Prostate gland (tissue), 2 donors: ENCODE results near the gene NFU1. TPM values are rescaled to one million over a fixed set of nuclear protein-coding genes. Genes with fewer than 3 reads are reported as not detected.
A peak's percentile ranks its signal among the peaks of the same experiment; 100 is the strongest.

ENCODE experiments used
- DNase-seq: peaks from one replicate; pipeline ENCODE4 v3.0.0-alpha.2; 2019; ENCODE audit warnings: low spot score
- H3K27ac ChIP-seq, 2 donors: fragments of 200-600 bp; sonication (generic); 2 replicates each; pipeline ENCODE4 v1.5.1; 2017 to 2019
- H3K27me3 ChIP-seq: fragments of 200-600 bp; sonication (generic); replicated peaks from 2 replicates; pipeline ENCODE4 v1.5.1; 2019; ENCODE audit not compliant: insufficient read depth
- H3K36me3 ChIP-seq, 2 donors: fragments of 200-600 bp; sonication (generic); 1 replicate in 1 of 2; 2 replicates in 1 of 2; pipeline versions ENCODE4 v1.5.1 to v1.8.1; 2017 to 2019
- H3K4me1 ChIP-seq: fragments of 200-600 bp; sonication (generic); replicated peaks from 2 replicates; pipeline ENCODE4 v1.5.1; 2019
- H3K4me3 ChIP-seq, 2 donors: fragments of 200-600 bp; sonication (generic); 2 replicates each; pipeline ENCODE4 v1.5.1; 2017 to 2019
- H3K9me3 ChIP-seq: fragments of 200-600 bp; sonication (generic); 2 replicates; pipeline ENCODE4 v1.5.1; 2017
- CTCF ChIP-seq, 4 experiments: fragments of 200-600 bp in 2 of 4; fragments of 450-650 bp in 2 of 4; sonication (generic) in 2 of 4; IDR thresholded peaks; 1 replicate in 3 of 4; 2 replicates in 1 of 4; pipeline ENCODE4 v1.5.1; 2016 to 2019; ENCODE audit warnings: antibody characterized with exemption in 4 of 4, mild to moderate bottlenecking in 2 of 4, moderate library complexity in 2 of 4
- POLR2A ChIP-seq: fragments of 450-650 bp; IDR thresholded peaks from one replicate; pipeline ENCODE4 v1.6.1; 2016; ENCODE audit warnings: antibody characterized with exemption, mild to moderate bottlenecking
- POLR2AphosphoS5 ChIP-seq: sonication (generic); formaldehyde crosslinking; IDR thresholded peaks from one replicate; pipeline ENCODE4 v1.6.1; 2017; ENCODE audit warnings: antibody characterized with exemption
- WGBS: methylation state at CpG from one replicate; pipeline ENCODE4 v1.1.5; 2018; 5-methylcytosine and 5-hydroxymethylcytosine counted together
- intact Hi-C: fragments of 100-400 bp; cut with DNase I; formaldehyde crosslinking; loops from one replicate; pipeline ENCODE4 v1.14.2; 2022
- total RNA-seq, 2 donors: library from RNA; depleted of rRNA; stranded (reverse); fragments of >200 nt; gene quantifications; one replicate each; pipeline ENCODE4 v1.1.0, GENCODE V29; 2016

Gene NFU1
- total RNA-seq, 2 donors from 2014 or later, result 33.4 to 42.0 TPM

GRCh38 chr2:69438580-69438979, 1.3 kb upstream of the NFU1 start:
- 96% methylated on average over 6 of the region's 6 CpGs for WGBS
- intact Hi-C loops, result loop anchor here (5.0 kb wide), 1 partner anchor 51 kb away; the partner anchor contains the start of gene GFPT1

GRCh38 chr2:69437751-69438154, 518 bp upstream of the NFU1 start:
- Histone ChIP-seq H3K36me3 (no peaks in the 10 kb centered on the region), H3K27ac (peak overlapping the region; percentile 96 to 98), H3K9me3 (no peaks in the 10 kb centered on the region), H3K27me3 (no peaks in the 10 kb centered on the region), H3K4me3 (peak overlapping the region; percentile 65 to 78), H3K4me1 (no peaks in the 10 kb centered on the region)
- intact Hi-C loops, result loop anchor here (2.0 to 5.0 kb wide), 3 partner anchors 50 to 425 kb away; partner anchors contain the start of genes AAK1, ANTXR1 and GFPT1
- WGBS, result 32% methylated on average over 7 of the region's 7 CpGs
- DNase-seq, result peak; percentile 60
- TF ChIP-seq POLR2A (no peak), POLR2AphosphoS5 (no peak), CTCF (IDR thresholded peaks at IDR 0.05) (no peak)

More at GRCh38 chr2:69438580-69438979, 1.3 kb upstream of the NFU1 start:
- Histone ChIP-seq H3K4me3 (no peak overlapping the region), H3K27me3 (no peaks in the 10 kb centered on the region), H3K27ac (peak overlapping the region; percentile 96 to 98), H3K9me3 (no peaks in the 10 kb centered on the region), H3K4me1 (no peaks in the 10 kb centered on the region), H3K36me3 (no peaks in the 10 kb centered on the region)
- DNase-seq, result no peak
- no peak for TF ChIP-seq CTCF (IDR thresholded peaks at IDR 0.05)
- no peak for TF ChIP-seq POLR2A
- no peak for TF ChIP-seq POLR2AphosphoS5

- peak; percentile 8 for DNase-seq
- Histone ChIP-seq H3K4me3 (peak overlapping the region; percentile 65 to 78), H3K27ac (peak overlapping the region; percentile 96 to 98), H3K4me1 (no peaks in the 10 kb centered on the region), H3K36me3 (no peaks in the 10 kb centered on the region), H3K9me3 (no peaks in the 10 kb centered on the region), H3K27me3 (no peaks in the 10 kb centered on the region)
- TF ChIP-seq CTCF (IDR thresholded peaks at IDR 0.05) (peak in 1 of 4 experiments; percentile 9), POLR2A (no peak), POLR2AphosphoS5 (no peak)
- intact Hi-C loops, result loop anchor here (2.0 to 5.0 kb wide), 3 partner anchors 49 to 424 kb away; partner anchors contain the start of genes AAK1, ANTXR1 and GFPT1
- WGBS, result 4% methylated on average over 5 of the region's 5 CpGs
These were observed 668 bp downstream of the NFU1 start for GRCh38 chr2:69436596-69436937.

GRCh38 chr2:69434753-69435152, 2.5 kb downstream of the NFU1 start:
- H3K9me3 ChIP-seq, result no peaks in the 10 kb centered on the region
- H3K36me3 ChIP-seq, result no peaks in the 10 kb centered on the region
- H3K4me1 ChIP-seq, result no peaks in the 10 kb centered on the region
- DNase-seq, result no peak
- intact Hi-C loops, result loop anchor here (5.0 kb wide), 1 partner anchor 47 kb away; the partner anchor contains the start of gene GFPT1
- TF ChIP-seq CTCF (IDR thresholded peaks at IDR 0.05) (no peak), POLR2AphosphoS5 (no peak), POLR2A (no peak)
- WGBS, result 79% methylated on average over 5 of the region's 5 CpGs
- no peaks in the 10 kb centered on the region for H3K27me3 ChIP-seq
- no peak overlapping the region for H3K27ac ChIP-seq
- no peak overlapping the region for H3K4me3 ChIP-seq

GRCh38 chr2:69429491-69430183, 7.6 kb downstream of the NFU1 start:
- Histone ChIP-seq H3K4me3 (no peak overlapping the region), H3K36me3 (no peaks in the 10 kb centered on the region), H3K9me3 (no peaks in the 10 kb centered on the region), H3K27me3 (no peaks in the 10 kb centered on the region), H3K4me1 (no peaks in the 10 kb centered on the region), H3K27ac (no peak overlapping the region)
- intact Hi-C loops, result no loop called here
- DNase-seq, result no peak
- no peak for TF ChIP-seq POLR2AphosphoS5
- no peak for TF ChIP-seq CTCF (IDR thresholded peaks at IDR 0.05)
- no peak for TF ChIP-seq POLR2A
- 90% methylated on average over 6 of the region's 6 CpGs for WGBS
